Testis (tissue), 2 donors: ENCODE measurements around the gene XPNPEP3.

ENCODE experiments used
- POLR2A ChIP-seq: fragments of 450-650 bp; IDR thresholded peaks from one replicate; pipeline ENCODE4 v1.6.1; 2017; ENCODE audit warnings: antibody characterized with exemption, mild to moderate bottlenecking, moderate library complexity
- TF ChIP-seq, protein P1 (sequence below), 3 experiments: fragments of 450-650 bp in 2 of 3; fragments of 200-600 bp in 1 of 3; sonication (generic) in 1 of 3; IDR thresholded peaks; one replicate each; pipeline ENCODE4 v1.5.1; 2016 to 2019; ENCODE audit warnings: antibody characterized with exemption in 3 of 3, mild to moderate bottlenecking in 2 of 3, moderate library complexity in 1 of 3

DNA sequence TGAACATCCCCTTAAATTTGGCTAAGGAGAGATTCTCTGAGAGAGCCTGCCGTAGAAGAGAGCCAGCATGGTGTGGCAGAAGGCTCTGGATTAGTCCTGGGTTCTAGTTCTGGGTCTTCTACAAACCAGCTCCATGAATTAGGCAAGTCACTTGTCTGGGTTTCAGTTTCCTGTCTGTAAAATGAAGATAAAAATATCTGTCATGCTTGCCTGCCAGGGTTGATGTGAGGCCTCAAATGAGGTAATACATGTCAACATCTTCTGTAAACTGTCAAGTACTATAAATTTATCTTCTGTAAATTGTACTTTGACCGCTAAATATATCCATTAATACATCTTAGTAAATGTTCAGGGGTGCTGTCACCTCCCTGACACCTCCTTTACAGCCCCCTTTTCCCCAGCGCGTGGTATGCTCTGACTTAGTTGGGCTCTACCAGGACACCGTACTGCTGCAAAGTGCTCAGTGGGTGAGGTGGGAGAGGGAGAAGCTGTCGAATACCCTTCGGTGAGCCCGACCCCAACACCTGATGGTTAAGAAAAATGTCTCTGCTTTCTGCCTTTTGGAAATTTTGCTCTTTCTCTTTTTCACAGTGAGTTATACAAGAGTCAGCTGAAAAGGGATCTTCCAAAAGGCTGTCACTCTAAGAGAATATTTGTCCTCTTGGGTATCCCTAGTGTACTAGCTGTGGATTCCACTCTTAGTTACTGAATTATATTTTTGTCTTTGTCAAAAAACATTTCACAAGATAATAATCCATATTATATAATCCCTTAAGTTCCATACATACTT, 109.2 kb downstream of the XPNPEP3 start:
- TF ChIP-seq, protein P1, sequence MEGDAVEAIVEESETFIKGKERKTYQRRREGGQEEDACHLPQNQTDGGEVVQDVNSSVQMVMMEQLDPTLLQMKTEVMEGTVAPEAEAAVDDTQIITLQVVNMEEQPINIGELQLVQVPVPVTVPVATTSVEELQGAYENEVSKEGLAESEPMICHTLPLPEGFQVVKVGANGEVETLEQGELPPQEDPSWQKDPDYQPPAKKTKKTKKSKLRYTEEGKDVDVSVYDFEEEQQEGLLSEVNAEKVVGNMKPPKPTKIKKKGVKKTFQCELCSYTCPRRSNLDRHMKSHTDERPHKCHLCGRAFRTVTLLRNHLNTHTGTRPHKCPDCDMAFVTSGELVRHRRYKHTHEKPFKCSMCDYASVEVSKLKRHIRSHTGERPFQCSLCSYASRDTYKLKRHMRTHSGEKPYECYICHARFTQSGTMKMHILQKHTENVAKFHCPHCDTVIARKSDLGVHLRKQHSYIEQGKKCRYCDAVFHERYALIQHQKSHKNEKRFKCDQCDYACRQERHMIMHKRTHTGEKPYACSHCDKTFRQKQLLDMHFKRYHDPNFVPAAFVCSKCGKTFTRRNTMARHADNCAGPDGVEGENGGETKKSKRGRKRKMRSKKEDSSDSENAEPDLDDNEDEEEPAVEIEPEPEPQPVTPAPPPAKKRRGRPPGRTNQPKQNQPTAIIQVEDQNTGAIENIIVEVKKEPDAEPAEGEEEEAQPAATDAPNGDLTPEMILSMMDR (IDR thresholded peaks at IDR 0.05), result no peak
- no peak for TF ChIP-seq POLR2A
